Breast epithelium (tissue), 3 donors: ENCODE results near the gene PFN4.
"Not testable (repeated sequence)": the region's sequence is repeated elsewhere in the genome, so short reads cannot be mapped to it uniquely, and the experiment has no call there.

ENCODE experiments used
- CTCF ChIP-seq, 3 donors: fragments of 450-650 bp; IDR thresholded peaks; one replicate each; pipeline ENCODE4 v1.5.1; 2016 to 2017; ENCODE audit warnings: antibody characterized with exemption in 3 of 3, mild to moderate bottlenecking in 3 of 3, moderate library complexity in 3 of 3
- POLR2AphosphoS5 ChIP-seq, 3 donors: sonication (generic); formaldehyde crosslinking; IDR thresholded peaks; one replicate each; pipeline ENCODE4 v1.6.1; 2017; ENCODE audit warnings: antibody characterized with exemption in 3 of 3

DNA sequence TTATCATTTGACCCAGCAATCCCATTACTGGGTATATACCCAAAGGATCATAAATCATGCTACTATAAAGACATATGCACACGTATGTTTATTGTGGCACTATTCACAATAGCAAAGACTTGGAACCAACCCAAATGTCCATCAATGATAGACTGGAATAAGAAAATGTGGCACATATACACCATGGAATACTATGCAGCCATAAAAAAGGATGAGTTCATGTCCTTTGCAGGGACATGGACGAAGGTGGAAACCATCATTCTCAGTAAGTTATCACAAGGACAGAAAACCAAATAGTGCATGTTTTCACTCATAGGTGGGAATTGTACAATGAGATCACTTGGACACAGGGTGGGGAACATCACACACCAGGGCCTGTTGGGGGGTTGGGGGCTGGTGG lies 22.4 kb downstream of the PFN4 start:
- not testable (repeated sequence) for TF ChIP-seq CTCF, POLR2AphosphoS5 (IDR thresholded peaks at IDR 0.05)
